Keratinocyte (primary cell): Measurements from ENCODE around the gene CCDC170.

ENCODE experiments used
- EZH2 ChIP-seq: IDR thresholded peaks from one replicate; pipeline ENCODE4 v1.6.1; 2012; ENCODE audit warnings: inconsistent platforms, mild to moderate bottlenecking, low read length, moderate library complexity
- TF ChIP-seq, protein P1 (sequence below), 3 experiments: IDR thresholded peaks in 1 of 3; conservative IDR thresholded peaks in 1 of 3; optimal IDR thresholded peaks in 1 of 3; 2 replicates in 2 of 3; 3 replicates in 1 of 3; pipeline versions ENCODE3 to v1.5.1; 2011; ENCODE audit warnings: low read length in 3 of 3, mild to moderate bottlenecking in 3 of 3, moderate library complexity in 2 of 3, control low read depth in 1 of 3, inconsistent platforms in 1 of 3; ENCODE audit not compliant: insufficient read depth in 2 of 3; ENCODE audit errors: extremely low read depth in 1 of 3

DNA sequence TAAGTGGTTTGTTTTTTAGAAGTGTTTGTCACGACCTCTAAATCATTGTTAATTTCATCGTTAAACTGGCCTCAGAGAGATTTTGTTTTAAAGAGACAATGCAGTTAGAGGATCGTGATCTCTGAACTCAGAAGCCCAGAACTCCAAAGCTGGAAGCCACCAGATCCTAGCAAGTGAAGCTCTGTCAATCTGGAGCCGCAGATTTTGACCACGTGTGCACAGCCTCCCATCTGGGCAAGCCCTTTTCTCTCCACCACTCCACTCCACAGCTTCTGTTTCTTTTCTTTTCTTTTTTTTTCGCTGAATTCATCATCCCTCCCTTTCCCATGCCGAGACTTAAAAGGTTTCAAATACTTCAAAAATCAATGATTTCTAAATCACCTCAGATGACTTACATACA lies 171.5 kb downstream of the CCDC170 start:
- TF ChIP-seq, protein P1, sequence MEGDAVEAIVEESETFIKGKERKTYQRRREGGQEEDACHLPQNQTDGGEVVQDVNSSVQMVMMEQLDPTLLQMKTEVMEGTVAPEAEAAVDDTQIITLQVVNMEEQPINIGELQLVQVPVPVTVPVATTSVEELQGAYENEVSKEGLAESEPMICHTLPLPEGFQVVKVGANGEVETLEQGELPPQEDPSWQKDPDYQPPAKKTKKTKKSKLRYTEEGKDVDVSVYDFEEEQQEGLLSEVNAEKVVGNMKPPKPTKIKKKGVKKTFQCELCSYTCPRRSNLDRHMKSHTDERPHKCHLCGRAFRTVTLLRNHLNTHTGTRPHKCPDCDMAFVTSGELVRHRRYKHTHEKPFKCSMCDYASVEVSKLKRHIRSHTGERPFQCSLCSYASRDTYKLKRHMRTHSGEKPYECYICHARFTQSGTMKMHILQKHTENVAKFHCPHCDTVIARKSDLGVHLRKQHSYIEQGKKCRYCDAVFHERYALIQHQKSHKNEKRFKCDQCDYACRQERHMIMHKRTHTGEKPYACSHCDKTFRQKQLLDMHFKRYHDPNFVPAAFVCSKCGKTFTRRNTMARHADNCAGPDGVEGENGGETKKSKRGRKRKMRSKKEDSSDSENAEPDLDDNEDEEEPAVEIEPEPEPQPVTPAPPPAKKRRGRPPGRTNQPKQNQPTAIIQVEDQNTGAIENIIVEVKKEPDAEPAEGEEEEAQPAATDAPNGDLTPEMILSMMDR (optimal IDR thresholded peaks at IDR 0.05 in 1 of 3, IDR thresholded peaks at IDR 0.05 in 1 of 3, conservative IDR thresholded peaks at IDR 0.05 in 1 of 3; ENCODE audit: extremely low read depth in 1 of 3, insufficient read depth in 2 of 3, low read length in 3 of 3), result no peak
- no peak for TF ChIP-seq EZH2
